ENCODE data around the gene BRD7.

BRD7 gene

DNA sequence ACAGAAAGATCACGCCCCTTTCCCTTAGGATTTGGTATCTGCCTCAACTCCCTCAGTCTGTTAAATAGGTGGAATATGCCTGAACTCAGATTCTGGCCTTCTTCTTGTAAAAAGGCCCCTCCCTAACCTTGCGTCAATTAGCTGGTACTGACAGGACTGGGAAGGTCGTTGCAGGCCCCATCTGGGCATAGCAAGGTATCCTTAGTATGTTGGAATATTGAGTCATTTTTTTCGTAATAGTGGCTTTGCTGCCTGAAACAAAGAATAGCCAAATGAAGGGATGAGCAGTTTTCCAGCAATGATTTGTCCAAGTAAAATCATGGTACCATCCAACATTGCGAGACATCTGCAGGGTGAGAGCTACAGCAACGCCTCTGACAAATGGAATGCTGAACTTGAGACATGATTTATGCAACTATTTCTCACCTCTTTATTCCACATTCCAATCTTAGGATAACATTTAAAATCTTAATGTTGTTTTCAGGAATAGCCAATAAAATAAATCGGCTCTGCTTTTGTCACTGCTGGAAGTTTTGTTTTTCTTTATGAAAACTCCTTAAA lies 39.3 kb upstream of the BRD7 start:
- Histone ChIP-seq H3K36me3 (ENCODE audit: control insufficient read depth, insufficient read depth, low read length) (no peaks in the 10 kb centered on the region), H3K4me1 (no peaks in the 10 kb centered on the region), H3K4me2 (ENCODE audit: low read length) (no peak overlapping the region), H3K9me3 (ENCODE audit: control insufficient read depth, low read length) (no peaks in the 10 kb centered on the region), H3K79me2 (no peaks in the 10 kb centered on the region), H3K27ac (no peak overlapping the region), H3K4me3 (ENCODE audit: low read depth, low read length) (no peak overlapping the region), H3K27me3 (ENCODE audit: control insufficient read depth, insufficient read depth, low read length) (no peaks in the 10 kb centered on the region), H2AFZ (no peak overlapping the region), H3K9ac (no peak overlapping the region)
- TF ChIP-seq, protein P1, sequence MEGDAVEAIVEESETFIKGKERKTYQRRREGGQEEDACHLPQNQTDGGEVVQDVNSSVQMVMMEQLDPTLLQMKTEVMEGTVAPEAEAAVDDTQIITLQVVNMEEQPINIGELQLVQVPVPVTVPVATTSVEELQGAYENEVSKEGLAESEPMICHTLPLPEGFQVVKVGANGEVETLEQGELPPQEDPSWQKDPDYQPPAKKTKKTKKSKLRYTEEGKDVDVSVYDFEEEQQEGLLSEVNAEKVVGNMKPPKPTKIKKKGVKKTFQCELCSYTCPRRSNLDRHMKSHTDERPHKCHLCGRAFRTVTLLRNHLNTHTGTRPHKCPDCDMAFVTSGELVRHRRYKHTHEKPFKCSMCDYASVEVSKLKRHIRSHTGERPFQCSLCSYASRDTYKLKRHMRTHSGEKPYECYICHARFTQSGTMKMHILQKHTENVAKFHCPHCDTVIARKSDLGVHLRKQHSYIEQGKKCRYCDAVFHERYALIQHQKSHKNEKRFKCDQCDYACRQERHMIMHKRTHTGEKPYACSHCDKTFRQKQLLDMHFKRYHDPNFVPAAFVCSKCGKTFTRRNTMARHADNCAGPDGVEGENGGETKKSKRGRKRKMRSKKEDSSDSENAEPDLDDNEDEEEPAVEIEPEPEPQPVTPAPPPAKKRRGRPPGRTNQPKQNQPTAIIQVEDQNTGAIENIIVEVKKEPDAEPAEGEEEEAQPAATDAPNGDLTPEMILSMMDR (IDR thresholded peaks at IDR 0.05), result no peak

DNA sequence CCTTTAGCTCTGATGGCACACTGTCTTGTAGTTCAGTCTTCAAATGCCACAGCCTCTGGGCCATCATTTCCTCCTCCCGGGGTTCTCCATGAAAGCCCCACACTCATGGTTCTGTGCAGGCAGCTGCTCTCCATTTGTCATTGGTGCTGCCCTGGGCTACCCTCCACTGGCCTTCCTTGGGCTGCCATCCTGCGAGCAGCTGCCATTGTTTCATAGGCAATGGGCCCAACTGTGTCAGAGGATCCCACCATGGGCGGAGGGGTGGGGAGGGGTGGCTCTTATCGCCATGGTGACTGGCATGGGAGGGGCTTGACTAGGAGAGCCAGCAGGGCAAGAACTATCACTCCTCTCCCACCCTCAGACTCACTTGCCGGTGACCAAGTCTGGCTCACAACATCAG lies 38.6 kb upstream of the BRD7 start:
- Histone ChIP-seq H3K9me3 (ENCODE audit: control insufficient read depth, low read length) (no peaks in the 10 kb centered on the region), H3K36me3 (ENCODE audit: control insufficient read depth, insufficient read depth, low read length) (no peaks in the 10 kb centered on the region), H2AFZ (no peak overlapping the region), H3K79me2 (no peaks in the 10 kb centered on the region), H3K4me3 (ENCODE audit: low read depth, low read length) (no peak overlapping the region), H3K27me3 (ENCODE audit: control insufficient read depth, insufficient read depth, low read length) (no peaks in the 10 kb centered on the region), H3K4me2 (ENCODE audit: low read length) (no peak overlapping the region), H3K9ac (no peak overlapping the region), H3K4me1 (no peaks in the 10 kb centered on the region), H3K27ac (no peak overlapping the region)
- TF ChIP-seq, protein P1 (IDR thresholded peaks at IDR 0.05), result no peak

DNA sequence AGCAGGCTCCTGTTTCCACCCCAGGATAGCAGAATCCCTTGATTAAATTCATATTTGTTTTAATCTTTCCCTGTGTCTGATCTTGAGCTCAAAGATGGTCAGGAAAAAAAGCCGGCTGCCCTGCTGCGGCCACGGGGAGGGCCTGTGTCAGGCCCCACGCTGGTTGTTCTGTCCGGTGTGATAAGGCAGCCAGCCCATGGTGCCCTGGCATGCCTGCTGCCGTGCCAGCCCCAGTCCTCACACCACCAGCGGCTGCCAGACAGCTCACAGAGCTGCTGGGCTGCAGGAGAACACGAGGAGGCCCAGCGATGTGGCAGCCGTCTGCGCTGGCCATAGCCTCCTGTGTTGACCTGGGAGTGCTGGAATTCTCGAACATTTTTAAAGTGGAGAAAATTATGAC lies 34.7 kb upstream of the BRD7 start:
- H2AFZ ChIP-seq, result no peak overlapping the region
- no peak overlapping the region for H3K9ac ChIP-seq
- no peaks in the 10 kb centered on the region for H3K9me3 ChIP-seq (ENCODE audit: control insufficient read depth, low read length)
- no peaks in the 10 kb centered on the region for H3K4me1 ChIP-seq
- H3K79me2 ChIP-seq, result no peaks in the 10 kb centered on the region
- no peak overlapping the region for H3K4me2 ChIP-seq (ENCODE audit: low read length)
- no peaks in the 10 kb centered on the region for H3K36me3 ChIP-seq (ENCODE audit: control insufficient read depth, insufficient read depth, low read length)
- no peak overlapping the region for H3K27ac ChIP-seq
- H3K27me3 ChIP-seq (ENCODE audit: control insufficient read depth, insufficient read depth, low read length), result no peaks in the 10 kb centered on the region
- H3K4me3 ChIP-seq (ENCODE audit: low read depth, low read length), result no peak overlapping the region
- TF ChIP-seq, protein P1 (IDR thresholded peaks at IDR 0.05), result no peak

DNA sequence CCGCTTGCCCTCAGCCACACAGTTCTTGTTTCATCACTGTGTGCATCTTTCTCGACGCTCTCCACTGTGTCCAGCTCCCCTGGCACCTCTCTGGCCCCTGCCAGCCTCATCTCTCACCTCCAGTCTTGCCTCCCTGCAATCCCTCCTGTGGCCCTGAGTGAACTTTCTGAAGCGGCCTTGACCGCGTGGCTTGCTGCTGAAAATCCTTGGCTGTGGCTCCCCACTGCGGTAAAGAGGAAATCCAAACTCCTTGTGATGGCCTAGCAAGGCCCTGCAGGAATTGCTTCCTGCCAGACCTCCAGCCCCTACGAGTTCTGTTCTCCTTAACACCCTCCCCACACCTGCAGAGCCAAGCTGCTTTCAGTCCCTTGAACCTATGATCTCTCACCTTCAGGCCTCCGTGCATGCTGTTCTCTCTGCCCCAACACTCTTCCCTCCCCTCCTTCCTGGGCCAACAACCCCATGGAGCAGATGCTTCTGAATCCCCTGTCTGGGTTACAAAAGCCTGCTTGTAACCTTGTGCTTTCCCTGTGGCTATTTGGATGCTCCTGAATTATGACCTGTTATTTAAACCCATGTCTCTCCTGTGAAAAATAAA lies 33.6 kb upstream of the BRD7 start:
- no peaks in the 10 kb centered on the region for H3K27me3 ChIP-seq (ENCODE audit: control insufficient read depth, insufficient read depth, low read length)
- no peak overlapping the region for H3K27ac ChIP-seq
- H3K79me2 ChIP-seq, result no peaks in the 10 kb centered on the region
- H3K36me3 ChIP-seq (ENCODE audit: control insufficient read depth, insufficient read depth, low read length), result no peaks in the 10 kb centered on the region
- no peaks in the 10 kb centered on the region for H3K9me3 ChIP-seq (ENCODE audit: control insufficient read depth, low read length)
- H3K4me2 ChIP-seq (ENCODE audit: low read length), result no peak overlapping the region
- no peaks in the 10 kb centered on the region for H3K4me1 ChIP-seq
- no peak overlapping the region for H2AFZ ChIP-seq
- TF ChIP-seq, protein P1 (IDR thresholded peaks at IDR 0.05), result no peak
- no peak overlapping the region for H3K9ac ChIP-seq
- no peak overlapping the region for H3K4me3 ChIP-seq (ENCODE audit: low read depth, low read length)

DNA sequence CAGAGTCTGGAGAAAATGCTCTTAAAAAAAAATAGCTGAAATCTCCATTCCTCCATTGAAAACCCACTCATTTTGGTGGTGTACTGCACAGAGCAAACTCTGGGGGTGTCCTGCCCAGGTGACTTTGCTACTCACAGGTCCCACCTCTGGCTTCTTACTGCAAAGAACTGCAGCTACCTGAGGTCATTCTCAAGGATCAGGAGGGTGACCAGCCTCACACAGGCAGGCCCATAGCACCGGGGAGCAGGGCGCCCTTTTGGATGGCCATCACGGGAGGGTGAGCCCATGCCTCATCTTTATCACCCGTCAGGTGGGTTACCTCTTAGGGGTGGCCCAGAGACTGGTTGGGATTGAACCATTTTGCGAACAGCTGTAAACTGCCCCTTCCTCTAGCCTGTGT lies 32.6 kb upstream of the BRD7 start:
- Histone ChIP-seq H3K79me2 (no peaks in the 10 kb centered on the region), H3K27ac (no peak overlapping the region), H3K4me3 (ENCODE audit: low read depth, low read length) (no peak overlapping the region), H3K4me1 (no peaks in the 10 kb centered on the region), H3K4me2 (ENCODE audit: low read length) (no peak overlapping the region), H3K36me3 (ENCODE audit: control insufficient read depth, insufficient read depth, low read length) (no peaks in the 10 kb centered on the region), H3K27me3 (ENCODE audit: control insufficient read depth, insufficient read depth, low read length) (no peaks in the 10 kb centered on the region), H3K9ac (no peak overlapping the region), H3K9me3 (ENCODE audit: control insufficient read depth, low read length) (no peaks in the 10 kb centered on the region), H2AFZ (no peak overlapping the region)
- TF ChIP-seq, protein P1 (IDR thresholded peaks at IDR 0.05), result no peak
